DND-41 (cell line): ENCODE results near the gene GYPC.

Source experiments
- ATAC-seq: fragments of 200-7000 bp; cut with Tn5 transposase; 3 replicates; pipeline ENCODE4 v1.9.1; 2021; ENCODE audit warnings: low read depth; ENCODE audit not compliant: insufficient read depth
- DNase-seq: peaks from one replicate; pipeline ENCODE4 v3.0.0-alpha.2; 2020
- H2AFZ ChIP-seq: 2 replicates; pipeline ENCODE4 v1.6.0; 2012; ENCODE audit warnings: low read depth, low read length
- H3K27ac ChIP-seq: 2 replicates; pipeline ENCODE4 v1.5.1; 2012; ENCODE audit warnings: low read length, inconsistent platforms
- H3K27me3 ChIP-seq: fragments of 200-600 bp; sonication (generic); 2 replicates; pipeline ENCODE4 v1.6.0; 2012; ENCODE audit warnings: low read length, mild to moderate bottlenecking, inconsistent platforms; ENCODE audit not compliant: insufficient read depth, poor library complexity
- H3K36me3 ChIP-seq: 2 replicates; pipeline ENCODE4 v1.5.1; 2012; ENCODE audit warnings: low read length, inconsistent platforms; ENCODE audit not compliant: insufficient read depth
- H3K4me1 ChIP-seq: 2 replicates; pipeline ENCODE4 v1.5.1; 2012; ENCODE audit warnings: mild to moderate bottlenecking, low read length; ENCODE audit not compliant: insufficient read depth
- H3K4me2 ChIP-seq: 2 replicates; pipeline ENCODE4 v1.6.0; 2012; ENCODE audit warnings: mild to moderate bottlenecking, moderate library complexity, low read length, inconsistent platforms; ENCODE audit not compliant: insufficient read depth
- H3K4me3 ChIP-seq, 2 experiments: fragments of 200-600 bp in 1 of 2; shearing (Covaris generic) in 1 of 2; 2 replicates each; pipeline ENCODE4 v1.5.1; 2012 to 2016; ENCODE audit warnings: inconsistent platforms in 2 of 2, low read length in 2 of 2, mild to moderate bottlenecking in 2 of 2, low read depth in 1 of 2, moderate library complexity in 1 of 2
- H3K79me2 ChIP-seq: 2 replicates; pipeline ENCODE4 v1.6.0; 2012; ENCODE audit warnings: low read length, inconsistent platforms; ENCODE audit not compliant: insufficient read depth
- H3K9ac ChIP-seq: 2 replicates; pipeline ENCODE4 v1.6.0; 2012; ENCODE audit warnings: low read depth, mild to moderate bottlenecking, inconsistent platforms, low read length, moderate library complexity
- H3K9me3 ChIP-seq: 2 replicates; pipeline ENCODE4 v1.5.1; 2012; ENCODE audit warnings: low read length, moderate library complexity, mild to moderate bottlenecking, inconsistent platforms; ENCODE audit not compliant: insufficient read depth, severe bottlenecking
- H4K20me1 ChIP-seq: 2 replicates; pipeline ENCODE4 v1.6.0; 2012; ENCODE audit warnings: low read length; ENCODE audit not compliant: insufficient read depth
- CTCF ChIP-seq: IDR thresholded peaks from 2 replicates; pipeline ENCODE4 v1.5.1; 2012; ENCODE audit warnings: borderline replicate concordance, low read length, moderate library complexity, mild to moderate bottlenecking; ENCODE audit not compliant: poor library complexity, severe bottlenecking; ENCODE audit errors: extremely low read depth
- EZH2 ChIP-seq: IDR thresholded peaks from 3 replicates; pipeline ENCODE4 v1.6.1; 2012; ENCODE audit warnings: borderline replicate concordance, low read depth, mild to moderate bottlenecking, moderate library complexity, low read length, inconsistent platforms; ENCODE audit not compliant: severe bottlenecking

Gene GYPC

DNA sequence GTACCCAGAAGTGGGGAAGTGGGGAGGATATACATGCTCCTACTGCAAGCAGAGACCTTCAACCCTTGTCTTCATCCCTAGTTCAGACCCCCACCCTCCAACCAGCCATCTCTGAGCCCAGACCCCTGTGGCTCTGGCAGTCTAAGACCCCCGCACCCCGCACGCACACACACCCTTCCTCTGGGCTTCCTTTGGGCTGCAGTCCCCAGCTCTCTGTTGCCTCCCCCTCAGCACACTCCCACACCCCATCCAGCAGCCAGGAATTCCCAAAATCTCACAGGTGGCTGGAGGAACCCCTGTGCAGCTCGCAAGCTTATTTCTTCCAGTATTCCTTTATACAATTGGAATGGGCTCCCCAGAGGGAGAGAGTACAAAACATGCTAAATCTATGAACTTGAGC is 13.9 kb upstream of the GYPC start:
- H3K9me3 ChIP-seq, result no peaks in the 10 kb centered on the region
- H2AFZ ChIP-seq, result no peak overlapping the region
- no peaks in the 10 kb centered on the region for H3K79me2 ChIP-seq
- H3K4me3 ChIP-seq, result no peak overlapping the region
- H3K9ac ChIP-seq, result no peak overlapping the region
- no peak for ATAC-seq
- no peak overlapping the region for H3K27ac ChIP-seq
- TF ChIP-seq CTCF, result no peak
- H3K27me3 ChIP-seq, result no peaks in the 10 kb centered on the region
- H3K4me2 ChIP-seq, result no peak overlapping the region
- H3K36me3 ChIP-seq, result no peaks in the 10 kb centered on the region
- H3K4me1 ChIP-seq, result no peaks in the 10 kb centered on the region
- H4K20me1 ChIP-seq, result no peaks in the 10 kb centered on the region
- no peak for DNase-seq

DNA sequence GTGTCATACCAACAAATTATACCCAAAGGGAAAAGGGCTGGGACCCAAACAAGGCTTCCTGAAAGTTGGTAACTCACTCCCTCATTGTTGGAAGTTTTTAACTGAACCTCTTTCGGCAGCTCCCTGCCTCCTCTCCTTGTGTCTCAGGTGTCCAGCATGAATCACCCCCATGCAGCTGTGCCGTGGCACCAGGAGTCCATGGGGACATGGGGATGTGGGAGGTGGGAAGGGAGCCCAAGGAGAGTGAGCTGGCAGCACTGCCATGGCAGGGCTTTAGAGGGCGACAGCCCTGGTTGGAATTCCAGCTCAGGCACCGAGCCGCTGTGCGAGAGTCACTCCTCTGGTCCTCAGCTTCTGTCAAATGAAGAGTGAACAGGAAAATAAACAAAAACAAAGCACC is 12.5 kb upstream of the GYPC start:
- ATAC-seq, result no peak
- Histone ChIP-seq H3K4me2 (no peak overlapping the region), H2AFZ (no peak overlapping the region), H3K27me3 (no peaks in the 10 kb centered on the region), H3K79me2 (no peaks in the 10 kb centered on the region), H3K27ac (no peak overlapping the region), H3K9me3 (no peaks in the 10 kb centered on the region), H4K20me1 (no peaks in the 10 kb centered on the region), H3K9ac (no peak overlapping the region), H3K4me1 (no peaks in the 10 kb centered on the region), H3K36me3 (no peaks in the 10 kb centered on the region), H3K4me3 (no peak overlapping the region)
- TF ChIP-seq EZH2 (no peak), CTCF (no peak)
- DNase-seq, result no peak

- H3K4me3 ChIP-seq, result no peak overlapping the region
- H3K36me3 ChIP-seq, result no peaks in the 10 kb centered on the region
- no peak overlapping the region for H2AFZ ChIP-seq
- no peak for ATAC-seq
- H3K79me2 ChIP-seq, result no peaks in the 10 kb centered on the region
- no peak for TF ChIP-seq CTCF
- no peak for TF ChIP-seq EZH2
- no peak overlapping the region for H3K27ac ChIP-seq
- H3K27me3 ChIP-seq, result no peaks in the 10 kb centered on the region
- H4K20me1 ChIP-seq, result no peaks in the 10 kb centered on the region
- no peak for DNase-seq
- no peak overlapping the region for H3K9ac ChIP-seq
- H3K9me3 ChIP-seq, result no peaks in the 10 kb centered on the region
- H3K4me1 ChIP-seq, result no peaks in the 10 kb centered on the region
- H3K4me2 ChIP-seq, result no peak overlapping the region
Measured at GRCh38 chr2:126643972-126644371, 12.0 kb upstream of the GYPC start.

GRCh38 chr2:126644630-126645191 is 11.2 kb upstream of the GYPC start:
- no peaks in the 10 kb centered on the region for H3K79me2 ChIP-seq
- no peaks in the 10 kb centered on the region for H4K20me1 ChIP-seq
- no peaks in the 10 kb centered on the region for H3K27me3 ChIP-seq
- no peak overlapping the region for H3K9ac ChIP-seq
- TF ChIP-seq EZH2, result no peak
- no peak overlapping the region for H2AFZ ChIP-seq
- ATAC-seq (no peak), DNase-seq (no peak)
- no peaks in the 10 kb centered on the region for H3K36me3 ChIP-seq
- no peak overlapping the region for H3K27ac ChIP-seq
- H3K4me1 ChIP-seq, result no peaks in the 10 kb centered on the region
- no peaks in the 10 kb centered on the region for H3K9me3 ChIP-seq
- no peak overlapping the region for H3K4me2 ChIP-seq
- H3K4me3 ChIP-seq, result no peak overlapping the region
